Neural crest cell (in vitro differentiated cells): ENCODE data around the gene TET3. TPM values are rescaled to one million over a fixed set of nuclear protein-coding genes. Genes with fewer than 3 reads are reported as not detected.
"Not testable (repeated sequence)": the region's sequence is repeated elsewhere in the genome, so short reads cannot be mapped to it uniquely, and the experiment has no call there.

Experiments used
- DNase-seq: peaks from one replicate; pipeline ENCODE4 v3.0.0; 2021; ENCODE audit warnings: low read depth, mixed read lengths, low spot score
- H3K27ac Mint-ChIP-seq: one replicate; pipeline ENCODE4 v1.8.0; 2021; ENCODE audit warnings: mild to moderate bottlenecking, mixed read lengths; ENCODE audit not compliant: unreplicated experiment
- H3K27me3 Mint-ChIP-seq: 2 replicates; pipeline ENCODE4 v1.8.0; 2021; ENCODE audit warnings: low read depth, mild to moderate bottlenecking, mixed read lengths
- H3K36me3 Mint-ChIP-seq: 2 replicates; pipeline ENCODE4 v1.8.0; 2021; ENCODE audit warnings: low read depth, mild to moderate bottlenecking, mixed read lengths
- H3K4me1 Mint-ChIP-seq: 2 replicates; pipeline ENCODE4 v1.8.0; 2021; ENCODE audit warnings: mixed read lengths
- H3K4me3 Mint-ChIP-seq: one replicate; pipeline ENCODE4 v1.8.0; 2021; ENCODE audit warnings: mild to moderate bottlenecking, mixed read lengths
- H3K9me3 Mint-ChIP-seq: 2 replicates; pipeline ENCODE4 v1.8.0; 2021; ENCODE audit warnings: mixed read lengths
- CTCF ChIP-seq: fragments of 200-600 bp; sonication (generic); conservative IDR thresholded peaks from 2 replicates; pipeline ENCODE4 v1.5.0; 2021; ENCODE audit warnings: antibody characterized with exemption, mild to moderate bottlenecking
- total RNA-seq: library from RNA; stranded (reverse); gene quantifications from 2 replicates; pipeline ENCODE4 v1.2.1, GENCODE V29; 2021

Gene TET3
- total RNA-seq, 1 donor from 2014 or later, result 30.3 TPM

GRCh38 chr2:73939419-73939818 is 45.3 kb upstream of the TET3 start:
- Mint-ChIP-seq H3K36me3 (peaks cover 5% of the 10 kb centered on the region), H3K9me3 (no peaks in the 10 kb centered on the region), H3K4me3 (no peak overlapping the region), H3K27ac (no peak overlapping the region), H3K4me1 (peaks cover 7% of the 10 kb centered on the region), H3K27me3 (no peaks in the 10 kb centered on the region)
- DNase-seq, result no peak
- TF ChIP-seq CTCF, result no peak

- not testable (repeated sequence) for H3K4me3 Mint-ChIP-seq, H3K27me3 Mint-ChIP-seq, H3K36me3 Mint-ChIP-seq, DNase-seq, H3K9me3 Mint-ChIP-seq, H3K27ac Mint-ChIP-seq, H3K4me1 Mint-ChIP-seq
Measured at GRCh38 chr2:73940066-73940465, 44.6 kb upstream of the TET3 start.

GRCh38 chr2:73942664-73943063 is 42.0 kb upstream of the TET3 start:
- peaks cover 4% of the 10 kb centered on the region for H3K36me3 Mint-ChIP-seq
- no peak for DNase-seq

GRCh38 chr2:73944714-73945113 is 40.0 kb upstream of the TET3 start:
- Mint-ChIP-seq H3K4me3 (no peak overlapping the region), H3K9me3 (no peaks in the 10 kb centered on the region), H3K36me3 (peaks cover 4% of the 10 kb centered on the region), H3K27ac (no peak overlapping the region), H3K27me3 (no peaks in the 10 kb centered on the region), H3K4me1 (peaks cover 7% of the 10 kb centered on the region)
- no peak for TF ChIP-seq CTCF
- no peak for DNase-seq

More at GRCh38 chr2:73942664-73943063, 42.0 kb upstream of the TET3 start:
- Mint-ChIP-seq H3K4me3 (no peak overlapping the region), H3K27ac (no peak overlapping the region), H3K9me3 (no peaks in the 10 kb centered on the region), H3K4me1 (peaks cover 7% of the 10 kb centered on the region), H3K27me3 (no peaks in the 10 kb centered on the region)
- TF ChIP-seq CTCF, result no peak

GRCh38 chr2:73946215-73946614 is 38.5 kb upstream of the TET3 start:
- DNase-seq, result no peak
- Mint-ChIP-seq H3K27ac (no peak overlapping the region), H3K27me3 (no peaks in the 10 kb centered on the region), H3K36me3 (peaks cover 14% of the 10 kb centered on the region), H3K4me3 (no peak overlapping the region), H3K4me1 (no peaks in the 10 kb centered on the region), H3K9me3 (no peaks in the 10 kb centered on the region)
- no peak for TF ChIP-seq CTCF

- Mint-ChIP-seq H3K9me3 (no peaks in the 10 kb centered on the region), H3K27ac (no peak overlapping the region), H3K27me3 (no peaks in the 10 kb centered on the region), H3K36me3 (peaks cover 18% of the 10 kb centered on the region), H3K4me3 (no peak overlapping the region), H3K4me1 (no peaks in the 10 kb centered on the region)
- no peak for DNase-seq
- no peak for TF ChIP-seq CTCF
Measured at GRCh38 chr2:73946666-73947065, 38.0 kb upstream of the TET3 start.
